Measurements from ENCODE around the gene SP9.
A peak's percentile ranks its signal among the peaks of the same experiment; 100 is the strongest.

The SP9 gene

GRCh38 chr2:174334781-174335251, at the start of gene SP9:
SP9 (plus strand) TSS chr2:174334954; CDS start chr2:174335093, 139 bp downstream.
- peak in 33 of 42 donors; percentile 26 to 85 (median 66) for DNase-seq
- intact Hi-C loops (cut with DNase I) = loop anchor here (5.0 kb wide), 1 partner anchor 88 kb away; the partner anchor contains the start of gene OLA1

GRCh38 chr2:174286172-174286571, 48.6 kb upstream of the SP9 start:
- intact Hi-C loops (cut with DNase I) = no loop called here
- DNase-seq = no peak

DNA sequence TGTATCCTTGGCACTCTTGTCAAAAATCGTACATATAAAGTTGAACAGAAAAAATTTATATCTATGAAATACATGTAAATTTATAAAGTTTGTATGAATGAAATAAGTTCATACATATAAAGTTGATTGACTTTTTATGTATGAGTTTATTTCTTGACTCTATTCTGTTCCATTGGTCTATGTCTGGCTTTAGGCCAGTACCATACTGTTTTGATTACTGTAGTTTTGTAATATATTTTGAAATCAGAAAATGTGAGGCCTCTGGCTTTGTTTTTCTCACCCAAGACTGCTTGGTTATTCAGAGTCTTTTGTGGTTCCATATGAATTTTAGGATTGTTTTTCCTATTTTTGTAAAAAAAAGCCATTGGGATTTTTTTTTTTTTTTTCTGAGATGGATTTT, 41.8 kb upstream of the SP9 start:
- intact Hi-C loops (cut with DNase I) = no loop called here

GRCh38 chr2:174300114-174300513, 34.6 kb upstream of the SP9 start:
- DNase-seq = no peak
- intact Hi-C loops (cut with DNase I) = no loop called here

More for the DNA sequence above, 41.8 kb upstream of the SP9 start:
- no peak for DNase-seq

DNA sequence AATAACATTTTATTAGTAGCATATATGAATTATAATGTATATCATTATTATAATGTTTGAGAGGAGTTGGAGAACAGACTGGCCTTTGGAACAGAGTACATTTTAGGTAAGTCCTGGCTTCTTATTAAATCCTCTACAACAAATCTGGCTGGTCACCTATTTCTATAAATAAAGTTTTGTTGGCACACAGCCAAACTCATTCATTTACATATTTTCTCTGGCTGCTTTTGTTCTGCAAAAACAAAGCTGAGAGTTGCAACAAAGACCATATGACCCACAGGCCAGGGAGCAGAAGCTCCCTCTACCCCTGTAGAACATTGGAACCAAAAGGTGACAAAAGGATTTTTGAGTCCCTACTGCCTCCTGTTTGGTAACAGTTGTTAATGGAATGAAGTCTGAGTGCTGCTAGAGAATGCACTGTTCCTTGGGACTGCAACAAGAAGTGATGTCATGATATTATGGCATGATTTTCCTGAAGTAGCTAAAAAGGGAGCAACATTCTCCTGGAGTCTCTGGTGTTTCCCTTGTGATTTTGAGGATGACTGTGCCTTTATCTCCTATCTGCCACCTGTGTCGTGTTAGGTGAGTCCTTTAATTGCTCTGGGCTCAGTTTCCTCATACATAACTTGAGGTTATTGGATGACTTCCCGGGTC, 22.0 kb upstream of the SP9 start:
- no peak for DNase-seq
- intact Hi-C loops (cut with DNase I) = no loop called here

GRCh38 chr2:174322149-174322548, 12.6 kb upstream of the SP9 start:
- no peak for DNase-seq
- intact Hi-C loops (cut with DNase I) = no loop called here

GRCh38 chr2:174322746-174323145, 12.0 kb upstream of the SP9 start:
- intact Hi-C loops (cut with DNase I) = no loop called here
- no peak for DNase-seq

DNA sequence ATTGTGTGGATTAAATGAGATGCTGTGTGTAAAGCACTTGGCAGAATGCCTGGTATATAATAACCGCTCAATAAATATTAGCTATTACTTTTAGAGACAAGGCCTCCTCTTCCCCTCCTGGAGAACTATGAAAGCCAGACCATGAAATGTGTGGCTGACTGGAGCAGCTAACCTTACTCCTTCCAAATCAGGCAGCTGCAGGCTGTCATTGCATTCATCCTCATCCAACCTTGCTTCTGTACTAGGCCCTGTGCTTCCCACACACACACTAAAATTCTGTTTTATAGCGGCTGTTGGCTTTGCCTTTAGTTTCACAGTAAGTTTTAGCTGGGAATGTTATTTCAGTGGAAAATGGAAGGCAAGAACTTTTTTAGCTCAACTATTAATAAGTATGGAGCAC, 10.2 kb upstream of the SP9 start:
- peak in 3 of 42 donors; percentile 9 to 34 (median 27) for DNase-seq
- intact Hi-C loops (cut with DNase I) = no loop called here

DNA sequence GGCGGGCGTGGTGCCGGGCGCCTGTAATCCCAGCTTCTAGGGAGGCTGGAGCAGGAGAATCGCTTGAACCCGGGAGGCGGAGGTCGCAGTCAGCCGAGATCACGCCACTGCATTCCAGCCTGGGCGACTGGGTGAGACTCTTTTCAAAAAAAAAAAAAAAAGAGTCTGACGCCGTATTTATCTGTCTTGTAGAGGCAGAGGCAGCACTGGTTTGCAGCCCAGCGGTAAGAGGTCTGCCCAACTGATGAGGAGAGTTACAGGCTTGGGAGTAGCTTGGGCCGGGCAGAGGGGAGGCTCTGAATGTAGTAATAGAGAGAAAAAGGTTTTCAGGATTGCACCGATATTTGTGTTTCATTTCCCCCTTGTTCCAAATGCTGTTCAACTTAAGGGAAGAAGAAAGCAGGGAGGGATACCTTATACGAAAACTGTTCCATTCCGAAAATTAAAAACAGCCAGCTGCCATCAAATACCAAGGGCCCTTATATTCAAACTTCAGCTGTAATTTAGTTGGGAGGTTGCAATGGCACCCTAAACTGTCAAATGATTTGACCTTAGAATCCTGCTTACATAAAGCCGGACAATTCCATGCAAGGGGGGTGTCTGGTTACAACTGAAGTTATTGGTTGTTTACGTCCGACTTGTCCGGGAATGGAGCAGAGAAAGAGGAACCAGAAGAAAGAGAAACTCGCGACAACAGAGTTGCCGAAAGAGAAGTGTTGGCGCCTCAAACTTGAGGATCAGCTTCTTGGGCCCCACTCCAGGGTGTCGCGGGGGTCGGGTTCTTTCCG, 9.2 kb upstream of the SP9 start:
- intact Hi-C loops (cut with DNase I) = loop anchor here (5.0 kb wide), 1 partner anchor 363 kb away; no protein-coding TSS in a partner anchor
- DNase-seq = no peak

- DNase-seq = peak in 24 of 42 donors; percentile 12 to 64 (median 32)
- intact Hi-C loops (cut with DNase I) = loop anchor here (5.0 kb wide), 1 partner anchor 364 kb away; no protein-coding TSS in a partner anchor
Observed at GRCh38 chr2:174326161-174327020, 8.4 kb upstream of the SP9 start.

DNA sequence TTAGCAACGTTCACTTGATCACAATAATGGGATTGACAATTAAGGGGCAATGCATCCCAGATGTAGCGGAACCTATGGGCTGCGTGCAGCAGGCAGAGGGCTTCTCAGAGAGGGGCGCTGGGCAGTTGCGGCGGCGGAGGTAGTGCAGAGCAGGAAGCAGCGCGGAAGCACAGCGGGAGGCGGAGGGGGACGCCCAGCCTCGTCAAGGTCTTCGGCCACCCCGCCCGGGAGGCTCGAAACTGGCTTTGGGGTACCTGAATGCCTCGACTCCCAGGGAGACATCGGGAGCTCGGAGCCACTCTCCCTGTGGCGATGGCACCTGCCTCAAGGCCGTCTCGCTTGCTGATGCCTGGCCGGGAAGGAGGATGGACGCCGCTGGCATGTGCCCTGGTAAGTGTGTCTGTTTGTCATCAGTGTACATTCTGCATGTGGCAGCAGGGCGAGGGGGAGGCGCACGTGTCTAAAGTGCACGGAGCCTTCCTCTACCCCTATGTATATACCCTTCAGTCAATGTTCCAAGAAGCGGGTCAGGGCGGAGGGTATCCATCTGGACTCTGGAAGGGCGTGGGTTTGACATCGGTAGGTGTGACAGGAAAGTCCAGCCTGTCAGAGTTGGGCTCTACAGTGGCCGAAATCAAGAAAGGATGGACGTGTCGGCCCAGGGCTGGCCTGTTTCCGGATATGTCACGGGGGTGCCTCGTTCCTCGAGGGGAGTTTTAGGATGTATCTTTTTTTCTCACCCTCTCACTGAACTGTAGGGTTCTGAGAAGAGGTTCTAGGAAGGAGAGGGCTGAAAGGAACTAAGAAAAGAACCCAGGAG, 7.5 kb upstream of the SP9 start:
- peak in 1 of 42 donors; percentile 32 for DNase-seq
- intact Hi-C loops (cut with DNase I) = loop anchor here (5.0 kb wide), 1 partner anchor 365 kb away; no protein-coding TSS in a partner anchor

GRCh38 chr2:174327841-174328113, 7.0 kb upstream of the SP9 start:
- no peak for DNase-seq
- intact Hi-C loops (cut with DNase I) = loop anchor here (5.0 kb wide), 1 partner anchor 365 kb away; no protein-coding TSS in a partner anchor

DNA sequence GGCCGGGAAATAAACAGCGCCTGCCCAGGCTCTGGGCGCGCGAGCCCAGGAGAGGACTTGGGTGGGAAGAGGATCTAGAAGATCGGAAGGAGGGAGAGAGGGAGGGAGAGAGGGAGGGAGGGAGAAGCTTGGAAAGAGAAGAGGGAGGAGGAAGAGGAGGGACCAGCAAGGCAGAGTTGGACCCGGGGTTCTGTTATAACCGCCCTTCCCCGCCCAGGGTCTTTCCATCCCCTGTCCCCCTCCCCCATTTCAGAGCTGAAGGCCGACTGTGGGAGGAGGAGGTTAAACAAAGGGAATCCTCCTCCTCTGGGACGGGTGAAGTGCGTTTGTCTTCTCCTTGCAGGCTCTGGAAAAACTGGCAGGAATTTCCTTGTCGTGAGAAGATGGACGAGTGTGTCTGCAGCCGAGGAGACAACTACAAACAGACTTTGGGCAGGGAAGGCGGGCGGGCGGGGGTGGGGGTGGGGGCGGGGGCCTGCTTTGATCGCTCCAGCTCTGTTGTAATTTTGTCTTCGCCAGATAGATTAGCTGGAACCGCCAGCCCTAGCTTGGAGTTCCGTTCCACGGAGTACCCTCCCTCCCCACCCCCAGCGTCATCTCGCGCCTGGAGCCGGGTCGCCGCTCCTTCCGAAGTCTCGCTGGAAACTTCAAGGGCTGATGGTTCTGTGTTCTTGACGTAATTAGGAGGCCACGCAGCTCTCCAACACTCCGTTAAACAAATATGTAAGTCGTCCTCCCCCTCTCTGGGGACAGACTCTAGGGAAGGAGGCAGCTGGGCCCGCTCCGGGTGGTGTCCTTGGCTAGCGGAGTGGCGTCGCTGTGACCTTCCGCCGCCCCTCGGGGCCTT, 6.4 kb upstream of the SP9 start:
- intact Hi-C loops (cut with DNase I) = loop anchor here (5.0 kb wide), 1 partner anchor 366 kb away; no protein-coding TSS in a partner anchor
- DNase-seq = peak in 2 of 42 donors; percentile 3 to 16

- DNase-seq = no peak
- intact Hi-C loops (cut with DNase I) = loop anchor here (5.0 kb wide), 1 partner anchor 367 kb away; no protein-coding TSS in a partner anchor
Observed at GRCh38 chr2:174328961-174329715, 5.6 kb upstream of the SP9 start.

- intact Hi-C loops (cut with DNase I) = no loop called here
- no peak for DNase-seq
Observed at GRCh38 chr2:174330945-174331594, 3.7 kb upstream of the SP9 start.

DNA sequence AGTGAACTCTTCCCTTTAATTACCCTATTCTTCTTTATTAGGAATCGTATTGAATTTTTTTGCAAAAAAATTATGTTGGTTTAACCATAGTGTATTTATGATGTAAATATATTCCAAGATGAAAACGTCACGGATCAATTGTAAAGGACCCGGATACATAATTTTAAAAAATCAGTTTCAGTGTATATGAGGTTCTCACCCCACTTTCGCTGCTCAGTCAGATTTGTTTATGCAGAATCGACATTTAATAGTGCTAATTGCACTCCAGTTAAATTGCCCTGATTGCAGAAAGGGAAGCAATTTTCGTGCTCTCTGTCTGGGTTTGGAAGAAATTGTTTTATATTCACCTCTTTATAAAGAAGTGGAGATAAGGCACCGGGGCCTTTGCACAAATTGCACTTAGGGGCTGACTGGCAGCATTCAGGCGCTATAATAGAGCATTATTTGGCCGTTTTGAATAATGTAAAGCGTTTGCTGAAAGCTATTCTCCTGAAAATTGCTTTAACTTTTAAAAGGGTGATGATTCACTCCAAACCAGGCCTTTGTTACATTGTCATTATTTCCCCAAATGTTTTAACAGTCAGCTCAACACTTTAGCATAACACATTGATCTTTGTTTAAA, 3.0 kb upstream of the SP9 start:
- intact Hi-C loops (cut with DNase I) = no loop called here
- DNase-seq = no peak

Measured in head of caudate nucleus (tissue), 42 donors.